ENCODE measurements around the gene MBD4.

DNA sequence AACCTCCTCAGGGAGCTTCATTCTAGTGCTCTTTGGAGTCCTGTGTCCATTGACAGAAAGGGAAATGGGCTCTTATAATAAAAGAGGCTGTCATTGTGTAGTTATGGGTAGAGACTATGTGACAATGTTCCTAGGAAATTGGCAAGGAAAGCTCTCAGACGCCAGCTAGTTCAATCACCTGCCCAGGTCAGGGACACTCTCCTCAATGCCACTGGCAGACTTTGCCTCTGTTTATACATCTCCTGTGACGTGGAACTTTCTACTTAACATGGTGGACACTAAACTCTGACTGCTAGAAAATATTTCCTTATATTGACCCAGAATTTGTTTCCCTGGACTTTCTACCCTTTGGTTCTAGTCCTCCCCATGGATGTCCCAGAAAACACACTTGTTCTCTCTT, 14.1 kb downstream of the MBD4 start:
- no peak for TF ChIP-seq CTCF (IDR thresholded peaks at IDR 0.05)
- TF ChIP-seq POLR2A (IDR thresholded peaks at IDR 0.05), result no peak
- TF ChIP-seq EP300 (IDR thresholded peaks at IDR 0.05), result no peak
